Esophagus muscularis mucosa (tissue), 4 donors: ENCODE results near the gene NPAS3.

Experiments
- EP300 ChIP-seq: sonication (generic); formaldehyde crosslinking; IDR thresholded peaks from one replicate; pipeline ENCODE4 v1.6.1; 2017; ENCODE audit warnings: antibody characterized with exemption
- POLR2A ChIP-seq: fragments of 450-650 bp; IDR thresholded peaks from one replicate; pipeline ENCODE4 v1.6.1; 2017; ENCODE audit warnings: antibody characterized with exemption, moderate library complexity, mild to moderate bottlenecking, low read depth
- POLR2AphosphoS5 ChIP-seq, 2 donors: sonication (generic); formaldehyde crosslinking; IDR thresholded peaks; one replicate each; pipeline ENCODE4 v1.6.1; 2017; ENCODE audit warnings: antibody characterized with exemption in 2 of 2
- TF ChIP-seq, protein P1 (sequence below), 3 experiments: fragments of 200-600 bp in 2 of 3; fragments of 450-650 bp in 1 of 3; sonication (generic) in 2 of 3; IDR thresholded peaks; one replicate each; pipeline ENCODE4 v1.5.1; 2017 to 2019; ENCODE audit warnings: antibody characterized with exemption in 3 of 3, mild to moderate bottlenecking in 2 of 3, moderate library complexity in 1 of 3

DNA sequence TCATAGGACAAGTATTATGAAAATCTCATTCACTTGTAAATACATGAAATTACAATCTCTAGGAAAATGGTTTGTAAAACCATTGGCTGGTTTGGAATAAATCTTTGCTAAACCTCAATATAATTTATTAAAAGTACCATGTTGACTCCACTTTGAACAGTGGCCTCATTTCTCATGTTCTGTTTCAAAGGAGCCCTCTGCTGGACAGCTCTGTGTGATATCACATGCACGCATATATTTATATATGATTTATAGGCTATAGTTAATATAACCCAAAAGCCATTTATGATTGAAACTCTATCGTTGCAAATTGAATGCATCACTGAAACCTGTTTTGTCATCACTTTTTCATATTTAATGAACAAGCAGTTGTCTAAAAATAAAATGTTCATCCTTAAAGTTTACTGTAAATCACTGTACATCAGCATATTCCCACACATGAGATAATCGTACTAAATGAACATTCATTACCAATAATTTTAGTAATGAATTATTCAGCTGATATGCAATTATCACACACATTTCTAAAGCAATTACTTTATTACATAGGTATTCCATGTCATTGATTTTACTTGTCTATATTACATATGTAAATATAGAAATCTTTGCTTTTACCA lies 493.8 kb downstream of the NPAS3 start:
- TF ChIP-seq, protein P1, sequence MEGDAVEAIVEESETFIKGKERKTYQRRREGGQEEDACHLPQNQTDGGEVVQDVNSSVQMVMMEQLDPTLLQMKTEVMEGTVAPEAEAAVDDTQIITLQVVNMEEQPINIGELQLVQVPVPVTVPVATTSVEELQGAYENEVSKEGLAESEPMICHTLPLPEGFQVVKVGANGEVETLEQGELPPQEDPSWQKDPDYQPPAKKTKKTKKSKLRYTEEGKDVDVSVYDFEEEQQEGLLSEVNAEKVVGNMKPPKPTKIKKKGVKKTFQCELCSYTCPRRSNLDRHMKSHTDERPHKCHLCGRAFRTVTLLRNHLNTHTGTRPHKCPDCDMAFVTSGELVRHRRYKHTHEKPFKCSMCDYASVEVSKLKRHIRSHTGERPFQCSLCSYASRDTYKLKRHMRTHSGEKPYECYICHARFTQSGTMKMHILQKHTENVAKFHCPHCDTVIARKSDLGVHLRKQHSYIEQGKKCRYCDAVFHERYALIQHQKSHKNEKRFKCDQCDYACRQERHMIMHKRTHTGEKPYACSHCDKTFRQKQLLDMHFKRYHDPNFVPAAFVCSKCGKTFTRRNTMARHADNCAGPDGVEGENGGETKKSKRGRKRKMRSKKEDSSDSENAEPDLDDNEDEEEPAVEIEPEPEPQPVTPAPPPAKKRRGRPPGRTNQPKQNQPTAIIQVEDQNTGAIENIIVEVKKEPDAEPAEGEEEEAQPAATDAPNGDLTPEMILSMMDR (IDR thresholded peaks at IDR 0.05), result peak; percentile 31 to 46 (median 44)
- TF ChIP-seq POLR2A, result no peak
- TF ChIP-seq POLR2AphosphoS5 (IDR thresholded peaks at IDR 0.05), result no peak
- no peak for TF ChIP-seq EP300
